IMR-90 (cell line): ENCODE results near the gene DRAXIN. TPM values are rescaled to one million over a fixed set of nuclear protein-coding genes. Genes with fewer than 3 reads are reported as not detected.

Experiments used
- ATAC-seq: fragments of 200-7000 bp; cut with Tn5 transposase; 2 replicates; pipeline ENCODE4 v1.9.1; 2020; ENCODE audit warnings: low read depth, mild to moderate bottlenecking, moderate library complexity
- BruUV-seq: library from RNA; stranded (reverse); fragments of 400-500 nt; replicated peaks from 2 replicates; lab custom pipeline; 2021; lab: Mats Ljungman, UMichigan
- CTCF ChIA-PET: fragments of 300-600 bp; formaldehyde crosslinking; extraction: SDS; loops from one replicate; lab custom pipeline; 2021; ENCODE audit warnings: antibody characterized with exemption; lab: Yijun Ruan, JAX
- POLR2A ChIA-PET: fragments of 300-600 bp; sonication (Branson Sonifier 250); formaldehyde crosslinking; loops from one replicate; lab custom pipeline; 2022; ENCODE audit warnings: antibody characterized with exemption; ENCODE audit not compliant: unreplicated experiment; lab: Charles Lee
- DNase-seq: peaks from one replicate; pipeline ENCODE4 v3.0.0; 2013
- H2AFZ ChIP-seq: replicated peaks from 2 replicates; pipeline ENCODE3; 2013; ENCODE audit warnings: low read length, mild to moderate bottlenecking; ENCODE audit not compliant: poor library complexity
- H2AK5ac ChIP-seq: 2 replicates; pipeline ENCODE4 v1.6.1; 2013; ENCODE audit warnings: low read depth, low read length, inconsistent platforms
- H2AK9ac ChIP-seq: replicated peaks from 2 replicates; pipeline ENCODE3; 2013; ENCODE audit warnings: mild to moderate bottlenecking, low read depth, low read length, moderate library complexity; ENCODE audit not compliant: poor library complexity
- H2BK120ac ChIP-seq: 2 replicates; pipeline ENCODE4 v1.6.1; 2013; ENCODE audit warnings: low read depth, low read length, inconsistent platforms
- H2BK15ac ChIP-seq: 3 replicates; pipeline ENCODE4 v1.6.1; 2013; ENCODE audit warnings: low read depth, low read length, inconsistent platforms
- H2BK20ac ChIP-seq: 2 replicates; pipeline ENCODE4 v1.6.1; 2013; ENCODE audit warnings: low read depth, mild to moderate bottlenecking, inconsistent platforms, low read length, moderate library complexity
- H2BK5ac ChIP-seq: 2 replicates; pipeline ENCODE4 v1.6.1; 2013; ENCODE audit warnings: mild to moderate bottlenecking, low read depth, low read length, inconsistent platforms; ENCODE audit not compliant: poor library complexity, severe bottlenecking
- H3K14ac ChIP-seq: replicated peaks from 2 replicates; pipeline ENCODE4 v1.6.1; 2013; ENCODE audit warnings: low read depth, low read length, inconsistent platforms
- H3K18ac ChIP-seq: 2 replicates; pipeline ENCODE4 v1.6.1; 2013; ENCODE audit warnings: low read depth, low read length, control low read depth
- H3K23ac ChIP-seq: 2 replicates; pipeline ENCODE4 v1.6.1; 2013; ENCODE audit warnings: low read depth, low read length, inconsistent platforms
- H3K27ac ChIP-seq: 2 replicates; pipeline ENCODE4 v1.5.1; 2013; ENCODE audit warnings: mild to moderate bottlenecking, control low read depth, low read length; ENCODE audit not compliant: insufficient read depth
- H3K27me3 ChIP-seq: 2 replicates; pipeline ENCODE4 v1.6.1; 2013; ENCODE audit warnings: low read length; ENCODE audit not compliant: control insufficient read depth, insufficient read depth
- H3K36me3 ChIP-seq: 2 replicates; pipeline ENCODE4 v1.6.1; 2013; ENCODE audit warnings: low read length, mixed read lengths; ENCODE audit not compliant: control insufficient read depth, insufficient read depth
- H3K4ac ChIP-seq: 2 replicates; pipeline ENCODE4 v1.6.1; 2013; ENCODE audit warnings: low read depth, low read length, inconsistent platforms
- H3K4me1 ChIP-seq: 2 replicates; pipeline ENCODE4 v1.6.1; 2013; ENCODE audit warnings: low read length, mixed read lengths; ENCODE audit not compliant: control insufficient read depth, insufficient read depth
- H3K4me2 ChIP-seq: 2 replicates; pipeline ENCODE4 v1.6.1; 2013; ENCODE audit warnings: low read depth, mild to moderate bottlenecking, control low read depth, low read length, moderate library complexity
- H3K4me3 ChIP-seq: 2 replicates; pipeline ENCODE4 v1.5.1; 2013; ENCODE audit warnings: low read depth, mild to moderate bottlenecking, control low read depth, low read length, moderate library complexity; ENCODE audit not compliant: insufficient read depth
- H3K56ac ChIP-seq: 2 replicates; pipeline ENCODE4 v1.6.1; 2013; ENCODE audit warnings: low read length, inconsistent platforms; ENCODE audit not compliant: insufficient read depth; ENCODE audit errors: extremely low read depth
- H3K79me1 ChIP-seq, 2 experiments: 2 replicates each; pipeline ENCODE4 v1.6.1; 2013; ENCODE audit warnings: low read length in 2 of 2, inconsistent platforms in 1 of 2, low read depth in 1 of 2
- H3K9ac ChIP-seq: 2 replicates; pipeline ENCODE4 v1.6.1; 2013; ENCODE audit warnings: low read depth, low read length, control low read depth
- H3K9me1 ChIP-seq: 2 replicates; pipeline ENCODE4 v1.6.1; 2013; ENCODE audit warnings: low read length, inconsistent platforms; ENCODE audit not compliant: insufficient read depth
- H3K9me3 ChIP-seq: 2 replicates; pipeline ENCODE4 v1.6.1; 2013; ENCODE audit warnings: low read length; ENCODE audit not compliant: control insufficient read depth, insufficient read depth
- H4K20me1 ChIP-seq: 2 replicates; pipeline ENCODE4 v1.6.1; 2013; ENCODE audit warnings: low read length, inconsistent platforms; ENCODE audit not compliant: insufficient read depth
- H4K5ac ChIP-seq: 2 replicates; pipeline ENCODE4 v1.6.1; 2013; ENCODE audit warnings: mild to moderate bottlenecking, low read depth, low read length, control low read depth
- H4K8ac ChIP-seq, 2 experiments: 2 replicates each; pipeline ENCODE4 v1.6.1; 2013; ENCODE audit warnings: low read depth in 2 of 2, low read length in 2 of 2, control low read depth in 1 of 2, inconsistent platforms in 1 of 2
- H4K91ac ChIP-seq: 2 replicates; pipeline ENCODE4 v1.6.1; 2013; ENCODE audit warnings: low read depth, low read length, inconsistent platforms; ENCODE audit not compliant: insufficient read depth
- CEBPB ChIP-seq: IDR thresholded peaks from 2 replicates; pipeline ENCODE4 v1.6.1; 2012; ENCODE audit warnings: low read depth, low read length, improper control_type of control experiment
- FOS ChIP-seq: fragments of 150-350 bp; IDR thresholded peaks from 2 replicates; pipeline ENCODE4 v1.6.1; 2016; ENCODE audit warnings: low read depth, low read length
- MAZ ChIP-seq: IDR thresholded peaks from 2 replicates; pipeline ENCODE4 v1.6.1; 2012; ENCODE audit warnings: low read depth, mild to moderate bottlenecking, low read length, improper control_type of control experiment, moderate library complexity, borderline replicate concordance
- MXI1 ChIP-seq: IDR thresholded peaks from 2 replicates; pipeline ENCODE4 v1.6.1; 2012; ENCODE audit warnings: low read depth, mild to moderate bottlenecking, low read length, moderate library complexity, borderline replicate concordance
- RAD21 ChIP-seq: IDR thresholded peaks from 2 replicates; pipeline ENCODE4 v1.6.1; 2012; ENCODE audit warnings: low read length, improper control_type of control experiment
- RCOR1 ChIP-seq: IDR thresholded peaks from 2 replicates; pipeline ENCODE4 v1.6.1; 2012; ENCODE audit warnings: mild to moderate bottlenecking, low read length, improper control_type of control experiment; ENCODE audit not compliant: insufficient replicate concordance
- WGBS, 2 experiments: methylation state at CpG; one replicate each; pipeline versions ENCODE4 v1.1.5 to v1.1.7; 2013; ENCODE audit warnings: missing lambda C conversion rate in 2 of 2; ENCODE audit not compliant: insufficient read length in 1 of 2; ENCODE audit errors: extremely low coverage in 2 of 2; 5-methylcytosine and 5-hydroxymethylcytosine counted together
- dilution Hi-C: fragments of 300-500 bp; cut with HindIII; formaldehyde crosslinking; loops from one replicate; pipeline ENCODE4 v1.14.3; 2018; ENCODE audit warnings: low sequenced_read_pairs; ENCODE audit not compliant: unreplicated experiment
- in situ Hi-C: fragments of 300-500 bp; cut with MboI; formaldehyde crosslinking; loops from 3 replicates; pipeline ENCODE4 v1.14.3; 2019; ENCODE audit warnings: low sequenced_read_pairs, inconsistent platforms, mixed read lengths
- intact Hi-C: fragments of 100-400 bp; cut with micrococcal nuclease; formaldehyde crosslinking; loops from 2 replicates; pipeline ENCODE4 v1.10.0; 2022
- polyA plus RNA-seq, 3 experiments: library from polyadenylated mRNA; depleted of rRNA; stranded (reverse); fragments of >200 nt; gene quantifications; 2 replicates each; pipeline ENCODE4 v1.2.3, GENCODE V29; 2012; ENCODE audit warnings: low replicate concordance in 1 of 3
- total RNA-seq: library from RNA; depleted of rRNA; stranded (reverse); fragments of >200 nt; gene quantifications from 2 replicates; pipeline ENCODE4 v1.2.3, GENCODE V29; 2012

The DRAXIN gene
- total and polyA plus RNA-seq, 2 of the 4 experiments (the other 2 are of a cell fraction), result under 0.01 to 0.02 TPM

DNA sequence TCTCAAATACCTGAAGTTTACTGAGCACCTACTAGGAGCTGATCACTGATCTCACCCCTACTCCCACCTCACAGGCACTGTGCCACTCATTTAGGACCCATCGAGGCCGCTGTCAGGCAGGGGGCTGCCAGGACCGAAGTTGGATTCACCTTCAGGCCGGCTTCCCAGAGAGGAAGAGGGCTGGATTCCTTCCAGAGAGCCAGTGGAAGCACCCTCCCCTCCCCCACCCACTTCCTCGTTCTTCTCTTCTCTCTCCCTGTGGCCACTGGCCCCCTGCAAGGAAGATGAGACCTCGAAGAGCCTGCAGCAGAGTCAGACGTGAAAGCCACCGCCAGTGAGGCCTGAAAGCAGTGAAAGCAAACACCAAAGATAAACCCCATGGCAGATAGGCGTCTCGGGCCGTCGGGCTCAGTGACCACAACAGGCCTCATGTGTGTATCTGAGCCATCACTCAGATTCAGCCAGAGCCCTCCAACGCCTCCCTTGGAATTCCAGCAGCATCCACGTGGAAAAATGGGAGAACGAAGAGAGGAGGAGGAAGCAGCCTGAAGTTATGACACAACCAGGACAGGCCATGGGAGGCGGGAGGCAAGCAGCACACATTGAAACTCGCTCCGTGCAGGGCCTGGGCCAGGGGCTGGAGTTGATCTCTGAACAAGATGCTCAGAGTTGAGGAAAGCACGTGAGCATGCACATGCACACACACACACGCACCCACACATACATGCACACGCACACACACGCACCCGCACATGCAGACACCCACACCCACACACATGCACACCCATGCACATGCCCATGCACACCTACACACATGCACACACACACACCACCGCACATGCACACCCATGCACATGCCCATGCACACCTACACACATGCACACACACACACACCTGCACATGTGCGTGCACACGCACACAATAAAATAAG lies 38.3 kb downstream of the DRAXIN start:
- POLR2A ChIA-PET, result no interaction called here
- Histone ChIP-seq H4K8ac (peak overlapping the region; percentile 1 to 35; a peak in 1 of 4 replicates), H2BK15ac (no peak overlapping the region; the same call in 2 of the 3 replicates), H3K18ac (no peak overlapping the region), H3K4me2 (no peak overlapping the region), H2BK20ac (no peak overlapping the region), H3K4ac (no peak overlapping the region; the same call in 1 of the 2 replicates), H3K9me1 (peaks cover 10% of the 10 kb centered on the region), H3K23ac (no peak overlapping the region), H3K9me3 (no peaks in the 10 kb centered on the region), H3K27ac (no peak overlapping the region), H3K27me3 (peaks cover 3% of the 10 kb centered on the region), H2AK9ac (peak overlapping the region; percentile 90), H4K91ac (no peak overlapping the region), H2AFZ (peak overlapping the region; percentile 81), H3K4me3 (no peak overlapping the region), H3K79me1 (no peaks in the 10 kb centered on the region), H3K9ac (no peak overlapping the region), H3K36me3 (no peaks in the 10 kb centered on the region), H3K14ac (no peak overlapping the region), H3K56ac (no peak overlapping the region), H3K4me1 (peaks cover 13% of the 10 kb centered on the region), H2BK120ac (no peak overlapping the region), H2AK5ac (peak overlapping the region; percentile 33; the same call in 1 of the 2 replicates), H4K5ac (no peak overlapping the region), H4K20me1 (no peaks in the 10 kb centered on the region), H2BK5ac (no peak overlapping the region)
- intact Hi-C loops (loop anchor here (10.0 kb wide), 1 partner anchor 455 kb away; the partner anchor contains the start of gene UBIAD1), dilution Hi-C loops (no loop called here), in situ Hi-C loops (no loop called here)
- DNase-seq (no peak), ATAC-seq (no peak)
- CTCF ChIA-PET, result no interaction called here
- no peak for TF ChIP-seq RCOR1
- TF ChIP-seq MXI1, result no peak
- TF ChIP-seq MAZ, result no peak
- no peak for TF ChIP-seq CEBPB
- TF ChIP-seq RAD21, result no peak
- TF ChIP-seq FOS, result no peak
- BruUV-seq, result no TSS peak
- WGBS, 2 experiments, result 65% methylated on average over 7 of the region's 26 CpGs; no CpG with 5 or more reads in 1 of the 2 experiments
